Heart right ventricle (tissue), 16 donors: ENCODE measurements around the gene SLC19A1. TPM values are rescaled to one million over a fixed set of nuclear protein-coding genes. Genes with fewer than 3 reads are reported as not detected.

Experiments
- ATAC-seq, 8 donors: fragments of 200-7000 bp; cut with Tn5 transposase; one replicate each; pipeline ENCODE4 v1.9.1; 2020; ENCODE audit warnings: mild to moderate bottlenecking in 8 of 8, moderate library complexity in 8 of 8, moderate number of reproducible peaks in 1 of 8
- DNase-seq, 2 donors: peaks; one replicate each; pipeline ENCODE4 v3.0.0-alpha.2; 2020
- H3K27ac ChIP-seq, 10 donors: fragments of 200-600 bp; sonication (generic) in 2 of 10; one replicate each; pipeline versions ENCODE4 v1.5.0 to v1.8.0; 2020 to 2022; ENCODE audit warnings: mild to moderate bottlenecking in 3 of 10
- H3K27me3 ChIP-seq, 7 donors: fragments of 200-600 bp; one replicate each; pipeline ENCODE4 v1.8.0; 2021 to 2022; ENCODE audit warnings: mild to moderate bottlenecking in 2 of 7
- H3K36me3 ChIP-seq, 9 donors: fragments of 200-600 bp; sonication (generic) in 1 of 9; one replicate each; pipeline versions ENCODE4 v1.5.0 to v1.8.0; 2020 to 2022; ENCODE audit warnings: mild to moderate bottlenecking in 2 of 9
- H3K4me1 ChIP-seq, 9 donors: fragments of 200-600 bp; sonication (generic) in 1 of 9; one replicate each; pipeline versions ENCODE4 v1.5.0 to v1.8.0; 2020 to 2022; ENCODE audit warnings: mild to moderate bottlenecking in 4 of 9
- H3K4me3 ChIP-seq, 10 donors: fragments of 200-600 bp; sonication (generic) in 2 of 10; one replicate each; pipeline versions ENCODE4 v1.5.0 to v1.8.0; 2020 to 2022; ENCODE audit warnings: mild to moderate bottlenecking in 7 of 10, moderate library complexity in 2 of 10
- H3K9me3 ChIP-seq, 11 donors: fragments of 200-600 bp in 10 of 11; sonication (generic) in 2 of 11; one replicate each; pipeline versions ENCODE4 v1.5.0 to v1.8.0; 2013 to 2022; ENCODE audit warnings: mild to moderate bottlenecking in 2 of 11, control low read depth in 1 of 11, moderate library complexity in 1 of 11
- CTCF ChIP-seq, 9 donors: fragments of 200-600 bp; sonication (generic) in 2 of 9; IDR thresholded peaks; one replicate each; pipeline versions ENCODE4 v1.5.0 to v1.8.0; 2021 to 2022; ENCODE audit warnings: antibody characterized with exemption in 9 of 9, mild to moderate bottlenecking in 5 of 9, moderate library complexity in 1 of 9
- whole genome bisulfite sequencing, 2 donors: extraction: QIAGEN DNeasy Blood & Tissue Kit; methylation state at CpG; one replicate each; pipeline ENCODE4 v1.1.7; 2013; ENCODE audit warnings: inconsistent platforms in 1 of 2; 5-methylcytosine and 5-hydroxymethylcytosine counted together
- intact Hi-C, 10 donors: fragments of 100-400 bp; cut with DNase I; formaldehyde crosslinking; loops; one replicate each; pipeline versions ENCODE4 v1.11.1 to v1.14.2; 2022
- polyA plus RNA-seq, 2 donors: library from polyadenylated mRNA; stranded (reverse); fragments of 200-250 nt; gene quantifications; one replicate each; pipeline ENCODE4 v1.2.3, GENCODE V29; 2013
- total RNA-seq, 10 donors: library from RNA; stranded (reverse); fragmentation: NEBNext Ultra II Directional in 3 of 10; extraction: Animal tissue kit (Norgen Biotek cat#: 25700) in 3 of 10; gene quantifications; one replicate each; pipeline versions ENCODE4 v1.2.1 to v1.2.4, GENCODE V29; 2021 to 2023
- donor health status: Arrhythmogenic right ventricular cardiomyopathy.
- donor health status: ischemic (EF 13 %, LVEDD 7.1; RV severe dilation, severe dysfunction).
- donor health status: healthy with polysubstance abuse.
- donor health status: DM: no; HTN: yes; CAD: no.
- donor health status: DM: no; HTN: no; CAD: no.
- donor health status: ischemic (EF 25% LVEDD 6.9; RV normal size, moderate dysfunction).
- donor health status: ischemic (EF 25% LVEDD 5.7; RV mildly dilated, moderate dysfunction).
- donor health status: healthy.
- donor health status: DM: yes; HTN: yes; CAD: no.
- donor health status: Ischemic cardiomyopathy.
- donor health status: ischemic (EF 35%, LVEDD 5.7; RV mildly dilated, moderate dysfunction).
- donor health status: nonischemic (EF 11% LVEDD 7.7; RV severe dilation, severe dysfunction).
- donor health status: DM: yes; HTN: yes; CAD: no.
- donor health status: PGD.
- donor health status: ischemic (EF 29% LVEDD 5.4; RV normal size, mild dysfunction).
- donor health status: nonischemic (EF 23%, LVEDD 6.1; RV moderate dilation, normal function).

SLC19A1 gene
- total and polyA plus RNA-seq, 12 donors, result 1.5 to 8.5 (median 3.8) TPM

GRCh38 chr21:45576838-45577737 is 34.8 kb upstream of the SLC19A1 start:
- ATAC-seq, result no peak
- Histone ChIP-seq H3K9me3 (no peaks in the 10 kb centered on the region), H3K4me1 (no peaks in the 10 kb centered on the region), H3K4me3 (no peak overlapping the region), H3K27me3 (peaks cover 0 to 70% (median 28%) of the 10 kb centered on the region in 7 donors), H3K36me3 (no peaks in the 10 kb centered on the region), H3K27ac (no peak overlapping the region)
- intact Hi-C loops, result no loop called here
- DNase-seq, result no peak
- WGBS, 2 donors, result 78 to 82% methylated on average over 24 of the region's 24 CpGs
- TF ChIP-seq CTCF (IDR thresholded peaks at IDR 0.05), result no peak

DNA sequence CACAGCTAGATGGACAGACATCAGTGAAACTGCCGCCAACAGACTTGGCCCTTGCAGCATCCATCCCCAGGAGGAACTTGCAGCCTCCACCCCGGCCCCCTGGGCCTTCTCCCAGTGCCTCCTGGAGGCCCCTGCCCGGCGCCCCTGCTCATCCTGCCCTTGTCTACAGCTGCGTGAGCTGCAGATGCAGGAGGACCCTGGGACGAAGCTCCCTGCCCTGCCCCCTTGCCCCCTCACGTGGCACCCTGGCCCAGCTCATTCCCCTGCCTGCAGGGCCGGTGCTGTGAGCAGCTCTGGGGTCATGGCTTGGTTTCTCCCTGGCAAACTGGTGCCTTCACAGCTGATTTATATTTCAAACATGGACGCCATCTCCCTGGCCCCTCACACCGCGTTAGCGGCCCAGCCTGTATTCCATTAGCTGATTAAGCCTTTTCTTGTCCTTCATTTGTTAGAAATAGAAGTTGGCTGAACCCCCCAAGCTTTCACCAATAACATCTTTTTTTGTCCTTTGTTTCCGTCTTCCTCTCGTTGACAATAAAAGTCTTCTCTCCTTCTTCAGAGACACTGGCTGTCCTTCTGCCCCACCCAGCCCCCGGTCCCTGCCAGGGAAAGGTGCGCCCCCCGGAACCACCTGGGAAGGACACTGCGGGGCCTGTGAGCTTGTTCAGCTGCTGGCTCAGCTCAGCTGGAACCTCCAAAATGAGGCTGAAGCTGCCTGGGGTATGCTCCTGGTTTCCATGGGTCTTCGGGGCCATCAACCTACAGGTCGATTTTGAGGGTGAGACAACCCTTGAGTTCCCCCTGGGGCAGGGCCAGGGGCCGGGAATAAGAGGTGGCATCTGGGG is 34.0 kb upstream of the SLC19A1 start:
- intact Hi-C loops, result no loop called here
- ATAC-seq (no peak), DNase-seq (no peak)
- WGBS, 2 donors, result 83 to 87% methylated on average over 21 of the region's 21 CpGs
- no peak overlapping the region for H3K4me3 ChIP-seq
- no peak for TF ChIP-seq CTCF (IDR thresholded peaks at IDR 0.05)
- no peaks in the 10 kb centered on the region for H3K4me1 ChIP-seq
- H3K36me3 ChIP-seq, result no peaks in the 10 kb centered on the region
- H3K27ac ChIP-seq, result no peak overlapping the region
- peaks cover 0 to 68% (median 26%) of the 10 kb centered on the region in 7 donors for H3K27me3 ChIP-seq
- no peaks in the 10 kb centered on the region for H3K9me3 ChIP-seq

GRCh38 chr21:45575304-45575992 is 33.2 kb upstream of the SLC19A1 start:
- H3K36me3 ChIP-seq, result no peaks in the 10 kb centered on the region
- intact Hi-C loops, result no loop called here
- no peaks in the 10 kb centered on the region for H3K9me3 ChIP-seq
- DNase-seq (no peak), ATAC-seq (no peak)
- H3K4me1 ChIP-seq, result no peaks in the 10 kb centered on the region
- WGBS, 2 donors, result 87% methylated on average over 26 of the region's 26 CpGs
- TF ChIP-seq CTCF (IDR thresholded peaks at IDR 0.05), result no peak
- H3K27ac ChIP-seq, result no peak overlapping the region
- H3K4me3 ChIP-seq, result no peak overlapping the region
- peaks cover 0 to 61% (median 19%) of the 10 kb centered on the region in 7 donors for H3K27me3 ChIP-seq

DNA sequence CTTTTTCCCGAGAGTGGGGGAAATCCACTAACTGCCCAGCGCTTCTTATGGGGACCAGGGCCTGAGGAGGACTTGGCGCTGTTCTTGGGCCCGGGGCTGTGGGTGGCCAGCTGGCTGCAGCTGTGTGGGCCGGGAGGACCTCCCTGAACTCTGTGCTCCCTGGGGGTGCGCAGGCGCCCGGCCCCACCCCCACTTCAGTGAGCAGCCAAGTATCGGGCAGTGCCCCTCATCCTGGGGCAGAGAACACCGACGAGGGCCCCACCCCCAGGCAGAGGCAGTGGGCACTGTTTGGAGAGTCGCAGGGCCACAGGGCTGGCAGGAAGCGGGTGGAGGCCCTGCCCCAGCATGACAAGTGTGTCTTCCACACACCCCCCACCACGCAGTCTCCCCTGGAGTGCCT is 32.5 kb upstream of the SLC19A1 start:
- 66 to 75% methylated on average over 14 of the region's 14 CpGs for WGBS, 2 donors
- H3K9me3 ChIP-seq, result no peaks in the 10 kb centered on the region
- H3K4me3 ChIP-seq, result no peak overlapping the region
- no peaks in the 10 kb centered on the region for H3K36me3 ChIP-seq
- H3K4me1 ChIP-seq, result no peaks in the 10 kb centered on the region
- H3K27me3 ChIP-seq, result peaks cover 0 to 53% (median 15%) of the 10 kb centered on the region in 7 donors
- intact Hi-C loops, result no loop called here
- DNase-seq, result no peak
- no peak overlapping the region for H3K27ac ChIP-seq
- no peak for TF ChIP-seq CTCF (IDR thresholded peaks at IDR 0.05)
- no peak for ATAC-seq
